ENCODE results near the gene PHF2. TPM values are rescaled to one million over a fixed set of nuclear protein-coding genes. Genes with fewer than 3 reads are reported as not detected.

The PHF2 gene
- total RNA-seq, 3 donors from 2014 or later = 24.8 to 26.9 (median 25.9) TPM

- DNase-seq (ENCODE audit: low spot score in 2 of 2) = peak; percentile 16 to 25
- Histone ChIP-seq H3K9me3 (no peaks in the 10 kb centered on the region), H3K27ac (no peak overlapping the region), H3K36me3 (peaks cover 13% of the 10 kb centered on the region), H3K27me3 (no peaks in the 10 kb centered on the region), H3K4me1 (no peaks in the 10 kb centered on the region), H3K4me3 (no peak overlapping the region)
- TF ChIP-seq CTCF (IDR thresholded peaks at IDR 0.05) = no peak
- TF ChIP-seq POLR2AphosphoS5 (IDR thresholded peaks at IDR 0.05) = no peak
- no peak for TF ChIP-seq POLR2A (IDR thresholded peaks at IDR 0.05)
- intact Hi-C loops (cut with DNase I; ENCODE audit: low total_unique reads) = no loop called here
Observed at GRCh38 chr9:93673021-93673838, 96.8 kb downstream of the PHF2 start.

GRCh38 chr9:93673839-93674334 is 97.5 kb downstream of the PHF2 start:
- no peak for TF ChIP-seq POLR2AphosphoS5 (IDR thresholded peaks at IDR 0.05)
- no peak for TF ChIP-seq POLR2A (IDR thresholded peaks at IDR 0.05)
- TF ChIP-seq CTCF (IDR thresholded peaks at IDR 0.05) = no peak
- H3K4me1 ChIP-seq = no peaks in the 10 kb centered on the region
- H3K9me3 ChIP-seq = no peaks in the 10 kb centered on the region
- peak; percentile 13 to 43 for DNase-seq (ENCODE audit: low spot score in 2 of 2)
- intact Hi-C loops (cut with DNase I; ENCODE audit: low total_unique reads) = no loop called here
- H3K27ac ChIP-seq = no peak overlapping the region
- H3K27me3 ChIP-seq = no peaks in the 10 kb centered on the region
- H3K4me3 ChIP-seq = no peak overlapping the region
- peaks cover 13% of the 10 kb centered on the region for H3K36me3 ChIP-seq

GRCh38 chr9:93674580-93675335 is 98.4 kb downstream of the PHF2 start:
- Histone ChIP-seq H3K36me3 (peaks cover 13% of the 10 kb centered on the region), H3K27me3 (no peaks in the 10 kb centered on the region), H3K4me3 (no peak overlapping the region), H3K9me3 (no peaks in the 10 kb centered on the region), H3K27ac (no peak overlapping the region), H3K4me1 (no peaks in the 10 kb centered on the region)
- peak; percentile 13 to 38 for DNase-seq (ENCODE audit: low spot score in 2 of 2)
- TF ChIP-seq POLR2AphosphoS5 (IDR thresholded peaks at IDR 0.05) (no peak), CTCF (IDR thresholded peaks at IDR 0.05) (no peak), POLR2A (IDR thresholded peaks at IDR 0.05) (no peak)
- intact Hi-C loops (cut with DNase I; ENCODE audit: low total_unique reads) = no loop called here

GRCh38 chr9:93675336-93676150 is 99.2 kb downstream of the PHF2 start:
- no peaks in the 10 kb centered on the region for H3K4me1 ChIP-seq
- peak; percentile 13 to 45 for DNase-seq (ENCODE audit: low spot score in 2 of 2)
- intact Hi-C loops (cut with DNase I; ENCODE audit: low total_unique reads) = no loop called here

More at GRCh38 chr9:93675336-93676150, 99.2 kb downstream of the PHF2 start:
- Histone ChIP-seq H3K27ac (no peak overlapping the region), H3K4me3 (no peak overlapping the region), H3K36me3 (peaks cover 13% of the 10 kb centered on the region), H3K9me3 (no peaks in the 10 kb centered on the region), H3K27me3 (no peaks in the 10 kb centered on the region)
- TF ChIP-seq POLR2AphosphoS5 (IDR thresholded peaks at IDR 0.05) = no peak
- TF ChIP-seq POLR2A (IDR thresholded peaks at IDR 0.05) = no peak
- no peak for TF ChIP-seq CTCF (IDR thresholded peaks at IDR 0.05)

Data from breast epithelium (tissue), 4 donors.